Transverse colon (tissue), 4 donors: Measurements from ENCODE around the gene TPRKB. TPM values are rescaled to one million over a fixed set of nuclear protein-coding genes. Genes with fewer than 3 reads are reported as not detected.
A peak's percentile ranks its signal among the peaks of the same experiment; 100 is the strongest.
"Not testable (repeated sequence)": the region's sequence is repeated elsewhere in the genome, so short reads cannot be mapped to it uniquely, and the experiment has no call there.

Experiments used
- DNase-seq: peaks from one replicate; pipeline ENCODE4 v3.0.0-alpha.2; 2019
- H3K27ac ChIP-seq, 4 donors: fragments of 200-600 bp; sonication (generic); 2 replicates each; pipeline ENCODE4 v1.5.1; 2016 to 2018; ENCODE audit warnings: inconsistent platforms in 4 of 4
- H3K27me3 ChIP-seq: fragments of 200-600 bp; sonication (generic); 2 replicates; pipeline ENCODE4 v1.5.1; 2017; ENCODE audit warnings: inconsistent platforms
- H3K36me3 ChIP-seq, 4 donors: fragments of 200-600 bp; sonication (generic); 2 replicates each; pipeline ENCODE4 v1.5.1; 2017 to 2019; ENCODE audit warnings: inconsistent platforms in 4 of 4
- H3K4me1 ChIP-seq, 4 donors: fragments of 200-600 bp; sonication (generic); 2 replicates each; pipeline ENCODE4 v1.5.1; 2017 to 2020; ENCODE audit warnings: inconsistent platforms in 4 of 4
- H3K4me3 ChIP-seq, 4 donors: fragments of 200-600 bp; sonication (generic); 1 replicate in 1 of 4; 2 replicates in 3 of 4; pipeline versions ENCODE4 v1.5.1 to v1.6.1; 2017 to 2019; ENCODE audit warnings: inconsistent platforms in 4 of 4
- H3K9me3 ChIP-seq, 2 donors: fragments of 200-600 bp; sonication (generic); 2 replicates each; pipeline ENCODE4 v1.5.1; 2017 to 2019; ENCODE audit warnings: inconsistent platforms in 2 of 2
- EP300 ChIP-seq: sonication (generic); formaldehyde crosslinking; IDR thresholded peaks from one replicate; pipeline ENCODE4 v1.6.1; 2017; ENCODE audit warnings: antibody characterized with exemption, low read depth
- POLR2A ChIP-seq: fragments of 450-650 bp; IDR thresholded peaks from one replicate; pipeline ENCODE4 v1.6.1; 2016; ENCODE audit warnings: antibody characterized with exemption, mild to moderate bottlenecking, moderate library complexity
- POLR2AphosphoS5 ChIP-seq, 3 donors: sonication (generic); formaldehyde crosslinking; IDR thresholded peaks; one replicate each; pipeline ENCODE4 v1.6.1; 2016; ENCODE audit warnings: antibody characterized with exemption in 3 of 3
- WGBS, 2 donors: methylation state at CpG; one replicate each; pipeline ENCODE4 v1.1.5; 2018; ENCODE audit warnings: low coverage in 1 of 2; 5-methylcytosine and 5-hydroxymethylcytosine counted together
- in situ Hi-C, 4 donors: fragments of 200-750 bp; cut with MboI; loops; one replicate each; pipeline versions ENCODE4 v1.15.0 to v1.15.1; 2017; ENCODE audit warnings: low sequenced_read_pairs in 3 of 4, low pct_ligation_motif_present in 1 of 4, low pct_unique_long_range_greater_than_20kb in 1 of 4
- intact Hi-C: fragments of 100-400 bp; cut with DNase I; formaldehyde crosslinking; loops from one replicate; pipeline ENCODE4 v1.15.1; 2023; ENCODE audit warnings: low total_unique reads
- total RNA-seq, 4 donors: library from RNA; depleted of rRNA; stranded (reverse); fragments of >200 nt; gene quantifications; one replicate each; pipeline ENCODE4 v1.1.0, GENCODE V29; 2016
- TF ChIP-seq, protein P1 (sequence below), 5 experiments: fragments of 200-600 bp in 3 of 5; fragments of 450-650 bp in 2 of 5; sonication (generic) in 3 of 5; IDR thresholded peaks; 1 replicate in 2 of 5; 2 replicates in 3 of 5; pipeline ENCODE4 v1.5.1; 2016 to 2017; ENCODE audit warnings: antibody characterized with exemption in 5 of 5, inconsistent platforms in 3 of 5, mild to moderate bottlenecking in 2 of 5, moderate library complexity in 1 of 5

TPRKB gene
- 10 to 100 TPM; 10.5 to 76.2 (median 36.5) TPM for total RNA-seq

DNA sequence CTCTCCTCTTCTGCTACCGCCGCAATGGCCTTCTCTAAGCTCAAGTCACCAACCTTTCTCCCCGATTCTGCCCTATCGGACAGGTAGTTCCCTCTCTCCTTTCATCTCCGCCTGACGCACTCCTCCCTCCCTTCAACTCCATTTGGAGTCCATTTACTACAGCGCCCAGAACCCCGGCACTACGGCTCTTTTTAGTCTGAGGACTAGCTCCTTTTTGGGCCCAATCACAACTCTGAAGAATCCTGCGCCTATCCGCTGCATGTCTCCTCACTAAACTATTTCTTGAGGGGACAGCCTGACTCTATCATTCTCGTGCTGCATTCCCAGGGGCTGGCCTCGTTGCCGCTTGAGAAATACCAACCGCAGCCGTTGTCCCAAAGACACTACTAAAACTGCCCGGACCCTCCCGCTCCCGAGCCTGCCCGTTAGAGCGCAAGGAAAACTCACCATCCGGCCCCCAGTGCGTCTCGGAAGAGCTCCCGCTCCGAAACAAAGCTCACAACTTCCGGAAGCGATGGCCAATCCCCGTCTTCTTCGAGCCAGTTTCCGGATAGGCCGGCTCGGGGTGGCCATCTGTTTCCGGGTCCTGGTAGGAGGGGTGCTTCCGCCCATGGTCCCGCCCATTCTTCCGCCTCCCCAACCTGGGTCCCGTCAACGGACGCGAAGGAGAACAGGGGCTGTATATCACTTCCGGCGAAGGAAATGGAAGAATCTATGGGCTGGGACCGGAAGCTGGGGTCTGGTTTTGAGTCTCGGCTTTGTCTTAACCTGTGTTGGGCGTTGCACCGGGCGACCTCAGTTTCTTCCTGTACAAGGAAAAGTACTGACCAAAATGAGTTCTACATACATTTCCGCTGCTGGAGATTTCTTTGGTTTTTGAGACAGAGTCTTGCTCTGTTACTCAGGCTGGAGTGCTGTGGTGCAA lies at the start of gene TPRKB:
Gene TPRKB (minus strand): TSS at position 491 of the 925 bp plus-strand sequence. CDS start 2,776 bp downstream, outside the sequence.
- TF ChIP-seq EP300 (peak; percentile 41), POLR2A (peak; percentile 73), POLR2AphosphoS5 (IDR thresholded peaks at IDR 0.05) (peak; percentile 60 to 90 (median 87))
- TF ChIP-seq, protein P1, sequence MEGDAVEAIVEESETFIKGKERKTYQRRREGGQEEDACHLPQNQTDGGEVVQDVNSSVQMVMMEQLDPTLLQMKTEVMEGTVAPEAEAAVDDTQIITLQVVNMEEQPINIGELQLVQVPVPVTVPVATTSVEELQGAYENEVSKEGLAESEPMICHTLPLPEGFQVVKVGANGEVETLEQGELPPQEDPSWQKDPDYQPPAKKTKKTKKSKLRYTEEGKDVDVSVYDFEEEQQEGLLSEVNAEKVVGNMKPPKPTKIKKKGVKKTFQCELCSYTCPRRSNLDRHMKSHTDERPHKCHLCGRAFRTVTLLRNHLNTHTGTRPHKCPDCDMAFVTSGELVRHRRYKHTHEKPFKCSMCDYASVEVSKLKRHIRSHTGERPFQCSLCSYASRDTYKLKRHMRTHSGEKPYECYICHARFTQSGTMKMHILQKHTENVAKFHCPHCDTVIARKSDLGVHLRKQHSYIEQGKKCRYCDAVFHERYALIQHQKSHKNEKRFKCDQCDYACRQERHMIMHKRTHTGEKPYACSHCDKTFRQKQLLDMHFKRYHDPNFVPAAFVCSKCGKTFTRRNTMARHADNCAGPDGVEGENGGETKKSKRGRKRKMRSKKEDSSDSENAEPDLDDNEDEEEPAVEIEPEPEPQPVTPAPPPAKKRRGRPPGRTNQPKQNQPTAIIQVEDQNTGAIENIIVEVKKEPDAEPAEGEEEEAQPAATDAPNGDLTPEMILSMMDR (IDR thresholded peaks at IDR 0.05) = no peak
- in situ Hi-C loops (loop anchor here in 1 of 4 donors (25.0 kb wide), 1 partner anchor 500 kb away; the partner anchor contains the start of genes CCT7 and PRADC1), intact Hi-C loops (no loop called here)
- Histone ChIP-seq H3K4me3 (peak within 1 kb of the TSS; percentile 59 to 82 (median 64)), H3K36me3 (peaks cover 0 to 4% (median 0%) of the 10 kb centered on the region in 4 donors), H3K27me3 (no peaks in the 10 kb centered on the region), H3K9me3 (no peaks in the 10 kb centered on the region), H3K4me1 (peaks cover 8 to 16% (median 9%) of the 10 kb centered on the region in 4 donors), H3K27ac (peak within 1 kb of the TSS; percentile 68 to 82 (median 78))
- WGBS, 2 donors = 1 to 4% methylated on average over 9 to 49 of the region's 49 CpGs
- peak; percentile 96 for DNase-seq

DNA sequence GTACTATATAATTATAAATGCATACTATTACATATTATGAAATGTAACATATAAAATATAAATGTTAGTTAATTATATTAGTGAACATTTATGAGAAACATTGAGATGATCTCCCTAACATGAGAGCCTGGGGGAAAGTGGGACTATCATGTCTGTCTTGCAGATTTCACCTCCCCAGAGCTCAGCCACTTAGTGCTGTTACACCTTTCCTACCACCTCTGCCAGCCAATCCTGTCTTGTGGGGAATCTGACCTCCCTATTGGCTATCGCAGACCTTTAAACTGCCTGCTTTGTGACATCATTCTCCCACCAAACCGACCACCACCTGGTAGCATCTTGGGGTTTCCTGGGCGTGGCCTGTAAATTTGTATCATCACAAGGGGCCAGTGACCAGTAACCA lies 46.7 kb upstream of the TPRKB start, which contains the start of gene C2orf78:
Gene C2orf78 (plus strand): TSS at position 301 of the 400 bp plus-strand sequence. CDS start 127 bp downstream, outside the sequence.
- H3K27me3 ChIP-seq, H3K36me3 ChIP-seq, DNase-seq, intact Hi-C loops, H3K27ac ChIP-seq, H3K4me3 ChIP-seq, H3K9me3 ChIP-seq, H3K4me1 ChIP-seq: not testable (repeated sequence)
- in situ Hi-C loops = loop anchor here in 1 of 4 donors (25.0 kb wide), 1 partner anchor 97 kb away; no protein-coding TSS in a partner anchor
- WGBS, 2 donors = no CpG with 5 or more reads among the region's 3 CpGs

DNA sequence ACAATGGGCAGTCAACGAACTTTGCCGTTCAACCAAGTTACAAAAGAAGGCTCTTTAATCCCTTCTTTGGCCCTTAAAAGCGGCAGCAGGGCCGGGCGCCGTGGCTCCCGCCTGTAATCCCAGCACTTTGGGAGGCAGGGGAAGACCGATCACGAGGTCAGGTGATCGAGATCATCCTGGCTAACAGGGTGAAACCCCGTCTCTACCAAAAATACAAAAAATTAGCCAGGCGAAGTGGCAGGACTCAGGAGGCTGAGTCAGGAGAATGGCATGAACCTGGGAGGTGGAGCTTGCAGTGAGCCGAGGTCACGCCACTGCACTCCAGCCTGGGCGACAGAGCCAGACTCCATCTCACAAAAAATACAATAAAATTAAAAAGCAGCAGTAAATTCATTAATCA lies 46.3 kb upstream of the TPRKB start:
- intact Hi-C loops, H3K27ac ChIP-seq, H3K9me3 ChIP-seq, H3K36me3 ChIP-seq, DNase-seq, H3K4me3 ChIP-seq, H3K27me3 ChIP-seq: not testable (repeated sequence)
- WGBS, 2 donors = 85% methylated on average over 15 of the region's 15 CpGs; no CpG with 5 or more reads in 1 of the 2 donors
- peaks cover 5 to 14% (median 10%) of the 10 kb centered on the region in 4 donors for H3K4me1 ChIP-seq
- in situ Hi-C loops = loop anchor here in 1 of 4 donors (25.0 kb wide), 1 partner anchor 96 kb away; no protein-coding TSS in a partner anchor

DNA sequence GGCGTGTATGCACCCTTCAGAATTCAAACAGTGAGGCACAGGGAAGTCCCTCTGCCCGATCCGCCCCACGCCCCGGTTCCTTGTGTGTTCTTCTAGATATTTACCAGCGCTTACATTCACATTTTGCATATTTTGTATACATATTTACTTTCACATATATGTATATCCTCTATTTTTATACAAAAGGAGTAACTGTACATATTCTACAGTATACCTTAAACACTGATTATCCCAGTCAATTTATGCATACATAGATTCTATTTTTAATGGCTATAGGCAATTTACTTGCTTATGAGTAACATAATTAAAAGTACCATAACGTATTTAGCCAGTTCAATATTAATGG lies 43.1 kb upstream of the TPRKB start:
- in situ Hi-C loops = loop anchor here in 1 of 4 donors (25.0 kb wide), 1 partner anchor 93 kb away; no protein-coding TSS in a partner anchor
- WGBS, 2 donors = 2 to 4% methylated on average over 5 to 7 of the region's 7 CpGs

More for the DNA sequence above, 43.1 kb upstream of the TPRKB start:
- peak overlapping the region; percentile 91 to 96 (median 92) for H3K27ac ChIP-seq
- intact Hi-C loops = no loop called here
- H3K4me3 ChIP-seq = peak overlapping the region in 3 of 4 donors; percentile 70 to 86 (median 78)
- peaks cover 5 to 23% (median 14%) of the 10 kb centered on the region in 4 donors for H3K4me1 ChIP-seq
- no peaks in the 10 kb centered on the region for H3K9me3 ChIP-seq
- TF ChIP-seq POLR2AphosphoS5 (IDR thresholded peaks at IDR 0.05) (no peak), POLR2A (no peak), EP300 (no peak)
- TF ChIP-seq, protein P1 (IDR thresholded peaks at IDR 0.05) = peak in 2 of 5 experiments; percentile 2 to 14
- no peaks in the 10 kb centered on the region for H3K27me3 ChIP-seq
- H3K36me3 ChIP-seq = peaks cover 0 to 18% (median 5%) of the 10 kb centered on the region in 4 donors
- no peak for DNase-seq
